T-helper 1 cell treated with Interleukin-12 subunit alpha and Interleukin-12 subunit beta and Interleukin-4 antibody, amounts not matched to agents 30 μg/mL and 1 μg/mL, for 36 hours (primary cell): ENCODE measurements around the gene TTLL8.

Source experiments
- H3K27ac Mint-ChIP-seq: one replicate; pipeline ENCODE4 v1.8.0; 2021; ENCODE audit warnings: mild to moderate bottlenecking, mixed read lengths
- H3K27me3 Mint-ChIP-seq: one replicate; pipeline ENCODE4 v1.8.0; 2021; ENCODE audit warnings: low read depth, mixed read lengths
- H3K36me3 Mint-ChIP-seq: one replicate; pipeline ENCODE4 v1.8.0; 2021; ENCODE audit warnings: low read depth, mixed read lengths
- H3K4me1 Mint-ChIP-seq: one replicate; pipeline ENCODE4 v1.8.0; 2021; ENCODE audit warnings: low read depth, mixed read lengths
- H3K4me3 Mint-ChIP-seq: one replicate; pipeline ENCODE4 v1.8.0; 2021; ENCODE audit warnings: mild to moderate bottlenecking, moderate library complexity, mixed read lengths
- H3K9me3 Mint-ChIP-seq: one replicate; pipeline ENCODE4 v1.8.0; 2021; ENCODE audit warnings: mixed read lengths

Gene TTLL8

DNA sequence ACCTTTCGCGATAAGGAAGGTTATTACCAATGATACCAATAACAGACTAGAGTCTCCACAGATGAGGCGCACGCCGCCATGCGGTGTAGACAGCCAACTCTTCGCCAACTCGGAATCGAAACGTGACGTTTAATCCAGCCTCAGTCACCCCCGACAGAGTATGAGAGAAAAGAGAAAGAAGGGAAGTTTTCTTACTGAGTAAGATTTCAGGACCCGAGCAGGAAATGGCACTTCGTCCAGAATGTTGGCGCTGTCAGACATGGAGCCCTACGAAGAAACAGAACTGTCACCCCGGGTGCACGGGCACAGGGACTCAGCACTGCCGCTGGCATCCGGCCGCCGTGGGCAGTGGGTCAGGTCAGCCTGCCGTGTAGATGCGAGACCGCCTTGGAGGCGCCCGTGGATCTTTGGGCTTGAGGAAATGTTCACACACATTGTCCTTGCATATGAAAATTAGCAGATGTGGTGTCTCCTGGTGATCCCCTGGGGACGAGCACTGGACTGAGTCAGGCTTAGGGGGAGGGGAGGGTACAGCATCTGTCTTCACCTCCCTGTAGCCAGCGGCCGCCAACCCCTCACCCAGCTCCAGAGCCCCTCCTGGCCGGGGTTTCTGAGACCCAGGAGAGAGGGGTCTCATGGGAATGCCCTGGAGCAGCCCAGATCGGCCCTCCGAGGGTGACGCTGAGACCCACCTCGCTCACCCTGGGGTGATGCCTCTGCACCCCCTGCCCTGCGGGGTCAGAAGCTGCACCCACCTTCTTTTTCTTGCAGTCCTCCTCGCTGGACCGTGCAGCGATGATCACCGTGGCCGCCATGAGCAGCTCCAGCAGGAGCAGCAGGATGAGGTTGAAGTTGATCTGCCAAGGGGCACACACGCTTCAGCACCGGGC, 18.8 kb upstream of the TTLL8 start:
- no peaks in the 10 kb centered on the region for H3K4me1 Mint-ChIP-seq
- H3K36me3 Mint-ChIP-seq = no peaks in the 10 kb centered on the region
- H3K27ac Mint-ChIP-seq = no peak overlapping the region
- H3K9me3 Mint-ChIP-seq = no peaks in the 10 kb centered on the region
- H3K27me3 Mint-ChIP-seq = no peaks in the 10 kb centered on the region
- no peak overlapping the region for H3K4me3 Mint-ChIP-seq

DNA sequence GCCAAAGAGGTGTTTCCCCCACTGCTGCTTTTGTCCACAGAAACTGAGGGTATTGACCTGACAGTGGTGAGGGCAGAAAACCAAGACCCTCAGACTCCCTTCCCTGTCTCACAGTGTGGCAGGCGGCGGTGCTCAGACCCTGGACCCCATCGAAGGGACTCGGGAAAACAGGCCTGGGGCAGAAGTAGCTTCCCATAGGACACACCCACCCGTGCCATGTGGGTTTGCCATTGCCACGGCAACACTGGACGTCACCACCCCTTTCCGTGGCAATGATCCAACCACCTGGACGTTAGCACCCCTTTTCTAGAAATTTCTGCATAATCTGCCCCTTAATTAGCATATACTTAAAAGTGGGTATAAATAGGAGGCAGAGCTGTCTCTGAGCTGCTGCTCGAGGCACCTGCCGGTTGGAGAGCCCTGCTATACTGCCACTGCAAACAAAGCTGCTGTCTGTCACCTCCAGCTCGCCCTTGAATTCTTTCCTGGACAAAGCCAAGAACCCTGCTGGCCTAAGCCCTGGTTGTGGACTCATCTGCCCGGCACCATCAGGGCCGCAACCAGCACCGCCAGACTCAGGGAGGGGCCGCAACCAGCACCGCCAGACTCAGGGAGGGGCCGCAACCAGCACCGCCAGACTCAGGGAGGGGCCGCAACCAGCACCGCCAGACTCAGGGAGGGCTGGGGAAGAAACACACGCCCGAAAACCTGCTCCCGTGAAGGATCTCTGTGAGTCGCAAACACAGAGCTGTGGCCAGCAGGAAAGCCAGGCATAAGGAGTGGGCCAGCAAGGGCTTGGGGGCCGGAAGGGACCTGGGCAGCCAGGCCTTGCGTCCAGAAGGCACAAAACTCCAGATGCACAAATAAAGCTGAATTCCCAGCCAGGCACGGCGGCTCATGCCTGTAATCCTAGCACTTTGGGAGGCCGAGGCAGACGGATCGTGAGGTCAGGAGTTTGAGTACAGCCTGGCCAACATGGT, 16.7 kb upstream of the TTLL8 start:
- no peaks in the 10 kb centered on the region for H3K27me3 Mint-ChIP-seq
- H3K4me1 Mint-ChIP-seq = no peaks in the 10 kb centered on the region
- H3K27ac Mint-ChIP-seq = no peak overlapping the region
- no peaks in the 10 kb centered on the region for H3K9me3 Mint-ChIP-seq
- H3K4me3 Mint-ChIP-seq = no peak overlapping the region
- no peaks in the 10 kb centered on the region for H3K36me3 Mint-ChIP-seq

DNA sequence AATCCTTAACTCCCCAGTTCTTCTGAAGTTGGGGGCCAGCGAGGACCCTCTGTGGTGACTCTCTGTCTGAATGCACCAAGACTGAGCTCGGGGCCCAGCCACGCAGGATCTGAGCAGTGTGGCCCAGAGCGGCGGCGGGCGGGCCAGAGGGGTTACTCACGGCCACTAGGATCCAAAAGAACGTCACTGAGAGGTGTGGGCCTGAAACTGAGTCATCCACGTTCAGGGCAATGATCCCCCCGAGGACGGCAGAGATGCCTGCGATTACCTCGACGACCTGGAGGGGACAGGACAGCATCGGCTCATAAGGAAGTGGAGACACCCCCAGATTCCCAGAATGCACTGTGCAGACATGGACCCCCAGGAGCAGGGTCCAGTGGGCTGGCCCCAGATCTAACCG, 16.0 kb upstream of the TTLL8 start:
- no peaks in the 10 kb centered on the region for H3K9me3 Mint-ChIP-seq
- H3K27ac Mint-ChIP-seq = no peak overlapping the region
- H3K27me3 Mint-ChIP-seq = no peaks in the 10 kb centered on the region
- no peak overlapping the region for H3K4me3 Mint-ChIP-seq
- H3K36me3 Mint-ChIP-seq = no peaks in the 10 kb centered on the region
- no peaks in the 10 kb centered on the region for H3K4me1 Mint-ChIP-seq

DNA sequence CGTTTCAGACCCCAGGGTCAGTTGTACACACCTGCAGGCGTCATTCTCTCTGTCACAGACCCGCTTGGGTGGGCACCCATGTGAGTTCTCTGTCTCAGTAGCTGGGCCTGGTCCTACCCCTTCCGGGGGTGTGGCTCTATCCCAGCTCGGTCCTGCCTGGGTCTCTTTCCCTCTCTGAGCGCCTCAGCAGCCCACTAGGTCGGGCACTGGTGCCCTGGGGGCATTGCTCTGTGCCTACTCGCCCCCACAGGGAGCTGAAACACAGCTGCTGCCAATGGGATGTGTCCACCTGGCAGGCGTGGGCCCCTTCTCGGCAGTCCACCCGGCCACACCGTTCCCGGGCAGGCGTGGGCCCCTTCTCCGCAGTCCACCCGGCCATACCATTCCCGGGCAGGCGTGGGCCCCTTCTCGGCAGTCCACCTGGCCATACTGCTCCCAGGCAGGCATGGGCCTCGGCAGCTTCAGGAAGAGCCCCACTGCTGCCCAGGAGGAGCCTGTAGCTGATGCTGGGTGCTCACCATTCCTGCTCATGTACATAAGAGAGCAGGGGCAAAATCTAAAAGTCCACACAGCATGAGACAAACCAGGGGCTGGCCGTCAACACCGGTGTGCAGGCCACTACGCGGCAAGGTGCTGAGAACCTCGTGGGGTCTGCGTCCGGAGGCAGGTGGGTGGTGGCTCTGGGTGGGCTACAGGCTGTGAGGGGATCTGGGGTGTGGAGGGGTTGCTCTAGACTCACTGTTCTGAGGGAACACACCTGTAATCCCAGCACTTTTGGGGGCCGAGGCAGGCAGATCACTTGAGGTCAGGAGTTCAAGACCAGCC, 14.8 kb upstream of the TTLL8 start:
- Mint-ChIP-seq H3K4me1 (no peaks in the 10 kb centered on the region), H3K27me3 (no peaks in the 10 kb centered on the region), H3K36me3 (no peaks in the 10 kb centered on the region), H3K9me3 (no peaks in the 10 kb centered on the region), H3K27ac (no peak overlapping the region), H3K4me3 (no peak overlapping the region)

DNA sequence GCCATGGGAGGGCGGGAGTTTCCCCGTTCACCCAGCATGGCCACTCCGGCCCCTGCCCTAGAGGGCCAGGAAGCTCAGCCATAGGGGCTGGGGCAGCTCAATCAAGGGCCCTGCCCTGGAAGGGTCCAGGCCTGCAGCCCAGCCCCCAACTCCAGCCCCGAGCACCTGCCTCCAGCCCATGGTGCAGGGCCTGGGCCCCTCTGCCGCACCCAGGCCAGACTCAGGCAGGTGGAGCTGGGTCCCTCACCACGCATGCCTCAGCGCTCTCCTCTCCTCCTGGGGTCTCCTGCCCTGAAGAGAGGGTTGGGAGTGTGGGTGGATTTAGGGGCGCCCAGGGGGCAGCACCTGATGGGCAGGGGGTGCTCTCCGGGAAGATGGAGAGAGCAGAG, 14.1 kb upstream of the TTLL8 start:
- no peaks in the 10 kb centered on the region for H3K27me3 Mint-ChIP-seq
- no peak overlapping the region for H3K4me3 Mint-ChIP-seq
- H3K27ac Mint-ChIP-seq = no peak overlapping the region
- H3K36me3 Mint-ChIP-seq = no peaks in the 10 kb centered on the region
- H3K9me3 Mint-ChIP-seq = no peaks in the 10 kb centered on the region
- no peaks in the 10 kb centered on the region for H3K4me1 Mint-ChIP-seq

DNA sequence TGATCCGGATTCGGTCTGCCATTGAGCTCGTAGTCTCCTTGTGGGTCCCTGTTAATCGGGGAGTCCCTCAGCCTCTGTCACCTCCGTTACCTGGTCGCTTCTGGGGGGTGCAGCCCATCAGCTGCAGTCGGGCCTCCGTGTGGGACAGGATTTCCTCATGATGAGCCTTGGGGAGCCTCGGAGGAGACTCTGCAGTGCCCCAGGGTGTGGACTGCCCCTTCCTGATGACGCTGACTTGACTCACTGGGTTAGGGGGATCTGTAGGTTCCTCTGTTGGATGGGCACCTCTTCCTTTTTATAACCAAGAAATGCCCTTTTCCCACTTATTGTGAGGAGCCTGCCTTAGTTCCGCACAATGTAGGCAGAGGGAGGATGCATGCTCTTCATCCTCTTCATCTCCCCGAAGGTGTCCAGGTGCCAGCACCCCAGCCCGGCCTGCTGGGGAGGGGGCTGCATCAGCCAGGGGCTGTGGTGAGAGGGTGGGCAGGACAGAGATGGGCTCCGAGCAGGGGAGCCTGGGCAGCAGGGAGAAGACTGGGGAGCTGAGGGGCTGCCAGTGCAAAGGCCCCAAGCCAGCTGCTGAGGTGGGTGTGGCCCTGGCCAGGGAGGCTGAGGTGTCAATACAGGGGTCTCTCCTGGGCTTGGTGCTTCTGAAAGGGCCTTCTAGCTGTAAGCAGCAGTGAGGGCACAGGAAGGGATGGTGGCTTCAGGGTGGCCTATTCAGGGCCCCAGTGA, 13.5 kb upstream of the TTLL8 start:
- Mint-ChIP-seq H3K4me1 (no peaks in the 10 kb centered on the region), H3K4me3 (no peak overlapping the region), H3K27ac (no peak overlapping the region), H3K9me3 (no peaks in the 10 kb centered on the region), H3K27me3 (no peaks in the 10 kb centered on the region), H3K36me3 (no peaks in the 10 kb centered on the region)

DNA sequence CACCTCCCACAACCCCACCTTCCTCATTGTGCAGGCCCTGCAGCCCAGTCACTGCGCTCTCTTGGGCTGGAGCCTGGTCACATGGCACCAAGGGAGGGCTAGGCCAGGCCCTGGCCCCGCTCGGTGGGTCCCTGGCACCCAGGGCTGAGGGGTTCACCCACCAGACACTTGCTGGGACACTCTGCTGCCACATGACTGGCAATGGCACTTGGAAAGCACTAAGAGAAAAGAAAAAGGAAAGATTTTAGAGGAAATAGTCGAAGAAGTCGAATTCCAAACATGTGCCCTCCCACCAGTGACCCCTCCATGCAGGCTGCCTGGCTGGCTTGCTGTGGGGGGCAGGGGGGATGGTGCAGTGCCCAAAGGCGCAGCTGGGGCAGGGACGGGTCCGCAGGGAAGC, 12.3 kb upstream of the TTLL8 start:
- Mint-ChIP-seq H3K27ac (no peak overlapping the region), H3K4me3 (no peak overlapping the region), H3K27me3 (no peaks in the 10 kb centered on the region), H3K9me3 (no peaks in the 10 kb centered on the region), H3K36me3 (no peaks in the 10 kb centered on the region), H3K4me1 (no peaks in the 10 kb centered on the region)

DNA sequence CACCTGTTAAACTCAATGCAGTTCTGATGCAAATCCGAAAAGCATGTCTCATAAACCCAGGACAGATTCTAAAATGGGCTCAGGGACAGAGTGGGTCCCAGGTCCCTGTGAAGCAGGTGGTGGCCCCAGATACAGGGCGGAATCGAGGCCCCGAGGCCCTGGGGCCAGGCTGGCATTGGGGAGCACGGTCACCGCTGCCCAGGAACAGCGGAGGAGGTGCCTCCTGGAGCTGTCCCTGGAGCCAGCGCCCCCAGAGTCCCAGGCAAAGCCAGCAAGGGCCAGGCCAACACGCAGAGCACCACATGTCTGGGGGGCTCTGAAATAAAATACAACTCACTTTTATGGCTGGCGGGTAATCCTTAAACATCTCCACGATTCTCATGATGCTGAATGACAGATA, 10.0 kb upstream of the TTLL8 start:
- H3K27ac Mint-ChIP-seq = no peak overlapping the region
- no peaks in the 10 kb centered on the region for H3K4me1 Mint-ChIP-seq
- no peaks in the 10 kb centered on the region for H3K36me3 Mint-ChIP-seq
- H3K9me3 Mint-ChIP-seq = no peaks in the 10 kb centered on the region
- H3K4me3 Mint-ChIP-seq = no peak overlapping the region
- H3K27me3 Mint-ChIP-seq = no peaks in the 10 kb centered on the region

DNA sequence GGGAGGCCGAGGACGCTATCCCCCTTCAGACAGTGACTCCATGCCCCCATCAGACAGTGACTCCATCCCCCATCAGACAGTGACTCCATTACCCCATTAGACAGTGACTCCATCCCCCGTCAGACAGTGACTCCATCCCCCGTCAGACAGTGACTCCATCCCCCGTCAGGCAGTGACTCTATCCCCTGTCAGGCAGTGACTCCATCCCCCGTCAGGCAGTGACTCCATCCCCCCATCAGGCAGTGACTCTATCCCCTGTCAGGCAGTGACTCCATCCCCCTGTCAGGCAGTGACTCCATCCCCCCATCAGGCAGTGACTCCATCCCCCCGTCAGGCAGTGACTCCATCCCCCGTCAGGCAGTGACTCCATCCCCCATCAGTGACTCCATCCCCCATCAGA, 9.1 kb upstream of the TTLL8 start:
- Mint-ChIP-seq H3K4me3 (no peak overlapping the region), H3K36me3 (no peaks in the 10 kb centered on the region), H3K27ac (no peak overlapping the region), H3K9me3 (no peaks in the 10 kb centered on the region), H3K27me3 (no peaks in the 10 kb centered on the region), H3K4me1 (no peaks in the 10 kb centered on the region)

DNA sequence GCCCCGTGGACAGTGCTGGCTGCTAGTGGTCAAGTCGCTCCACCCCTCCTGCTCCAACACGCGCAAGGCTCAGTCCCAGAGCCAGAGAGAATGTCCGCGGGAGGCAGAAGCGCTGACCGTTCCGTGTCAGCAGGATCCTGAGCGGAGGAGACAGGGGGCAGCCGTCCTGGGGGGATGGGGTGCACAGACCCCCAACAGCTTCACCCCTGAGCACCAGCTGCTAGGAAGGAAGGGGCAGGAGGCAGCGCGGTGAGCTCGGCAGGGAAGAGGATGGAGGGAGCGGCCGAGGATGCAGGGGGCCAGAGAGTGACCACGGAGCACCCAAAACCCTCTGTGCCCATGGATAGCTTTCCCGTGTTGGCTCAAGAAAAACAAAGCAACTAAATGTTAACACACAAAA, 6.4 kb upstream of the TTLL8 start:
- no peaks in the 10 kb centered on the region for H3K4me1 Mint-ChIP-seq
- no peaks in the 10 kb centered on the region for H3K36me3 Mint-ChIP-seq
- H3K27me3 Mint-ChIP-seq = peaks cover 6% of the 10 kb centered on the region
- no peak overlapping the region for H3K27ac Mint-ChIP-seq
- no peak overlapping the region for H3K4me3 Mint-ChIP-seq
- no peaks in the 10 kb centered on the region for H3K9me3 Mint-ChIP-seq

DNA sequence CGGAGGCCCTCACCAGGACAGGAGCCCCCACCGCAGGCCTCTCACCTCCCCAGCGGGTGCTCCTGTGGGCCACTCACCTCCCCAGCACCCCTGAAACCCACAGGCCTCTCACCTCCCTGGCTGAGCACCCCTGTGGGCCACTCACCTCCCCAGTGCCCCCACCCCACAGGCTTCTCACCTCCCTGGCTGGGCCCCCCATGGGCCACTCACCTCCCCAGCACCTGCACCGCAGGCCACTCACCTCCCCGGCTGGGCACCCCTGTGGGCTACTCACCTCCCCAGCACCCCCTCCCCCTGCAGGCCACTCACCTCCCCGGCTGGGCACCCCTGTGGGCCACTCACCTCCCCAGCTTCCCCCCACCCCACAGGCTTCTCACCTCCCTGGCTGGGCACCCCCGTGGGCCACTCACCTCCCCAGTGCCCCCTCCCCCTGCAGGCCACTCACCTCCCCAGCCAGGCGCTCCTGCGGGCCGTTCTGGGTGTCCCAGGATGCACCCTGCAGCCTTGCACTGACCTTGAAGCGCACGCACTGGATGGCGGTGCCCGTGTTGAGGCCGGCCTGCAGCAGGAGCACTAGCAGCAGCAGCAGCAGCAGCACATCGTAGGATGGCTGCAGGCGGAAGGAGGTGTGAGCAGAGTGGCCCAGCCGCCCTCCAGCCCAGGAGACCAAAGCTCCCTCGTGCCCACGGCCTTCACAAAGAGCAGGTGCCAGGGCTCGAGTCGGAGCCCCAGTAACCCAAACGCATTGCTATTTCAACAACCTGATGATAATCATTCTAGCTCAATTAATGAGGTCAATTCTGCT, 5.7 kb upstream of the TTLL8 start:
- peaks cover 13% of the 10 kb centered on the region for H3K27me3 Mint-ChIP-seq
- H3K9me3 Mint-ChIP-seq = no peaks in the 10 kb centered on the region
- no peak overlapping the region for H3K27ac Mint-ChIP-seq
- no peak overlapping the region for H3K4me3 Mint-ChIP-seq
- no peaks in the 10 kb centered on the region for H3K36me3 Mint-ChIP-seq
- no peaks in the 10 kb centered on the region for H3K4me1 Mint-ChIP-seq

DNA sequence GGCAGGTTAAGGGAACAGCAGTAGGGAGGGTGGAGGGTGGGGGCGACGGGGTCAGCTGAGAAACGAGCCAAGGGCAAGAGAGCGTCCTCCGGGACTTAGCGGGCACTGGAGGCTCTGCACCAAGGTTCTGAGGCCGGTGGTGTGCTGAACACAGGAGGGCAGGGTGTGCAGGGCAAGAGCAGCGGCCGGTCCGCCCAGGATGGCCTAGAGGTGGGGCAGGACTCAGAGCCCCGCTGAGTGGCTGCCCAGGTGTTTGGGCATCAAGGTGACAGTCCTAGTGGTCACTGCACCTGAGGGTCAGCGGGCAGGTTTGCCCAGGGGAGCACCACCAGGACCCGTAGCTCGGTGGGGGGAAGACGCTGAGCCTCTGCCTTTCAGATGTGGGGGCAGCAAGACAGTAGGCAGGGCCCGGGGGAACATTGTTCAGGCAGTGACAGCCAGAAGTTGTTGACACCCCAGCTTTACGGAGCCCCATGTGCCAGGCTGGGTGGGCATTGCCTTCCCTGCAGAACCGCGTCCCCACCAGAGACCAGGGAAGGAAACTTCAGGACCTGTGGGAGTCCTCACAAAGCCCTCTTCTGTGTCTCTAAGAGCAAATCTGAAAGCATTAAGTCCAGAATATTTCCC, 4.5 kb upstream of the TTLL8 start:
- no peaks in the 10 kb centered on the region for H3K9me3 Mint-ChIP-seq
- peaks cover 15% of the 10 kb centered on the region for H3K27me3 Mint-ChIP-seq

DNA sequence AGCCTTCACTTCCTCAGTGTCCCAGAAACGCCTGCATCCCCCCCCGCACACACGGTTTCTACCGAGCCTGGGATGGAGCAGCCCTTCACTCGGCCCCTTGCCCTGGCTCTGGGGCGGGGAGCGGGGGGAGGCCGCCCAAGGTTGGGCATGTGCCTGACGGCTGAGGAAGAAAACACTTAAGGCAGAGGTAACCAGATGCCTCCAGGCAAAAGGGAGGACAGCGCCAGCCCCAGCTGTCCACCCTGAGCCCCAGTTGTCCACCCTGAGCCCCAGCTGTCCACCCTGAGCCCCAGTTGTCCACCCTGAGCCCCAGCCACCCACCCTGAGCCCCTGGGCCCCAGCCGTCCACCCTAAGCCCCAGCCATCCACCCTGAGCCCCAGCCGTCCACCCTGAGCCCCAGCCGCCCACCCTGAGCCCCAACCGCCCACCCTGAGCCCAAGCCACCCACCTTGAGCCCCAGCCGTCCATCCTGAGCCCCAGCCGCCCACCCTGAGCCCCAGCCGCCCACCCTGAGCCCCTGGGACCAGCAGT, 3.8 kb upstream of the TTLL8 start:
- Mint-ChIP-seq H3K36me3 (no peaks in the 10 kb centered on the region), H3K9me3 (no peaks in the 10 kb centered on the region), H3K4me3 (no peak overlapping the region), H3K4me1 (no peaks in the 10 kb centered on the region), H3K27me3 (peaks cover 19% of the 10 kb centered on the region), H3K27ac (no peak overlapping the region)

More for the DNA sequence above, 4.5 kb upstream of the TTLL8 start:
- H3K27ac Mint-ChIP-seq = no peak overlapping the region
- no peaks in the 10 kb centered on the region for H3K4me1 Mint-ChIP-seq
- no peak overlapping the region for H3K4me3 Mint-ChIP-seq
- no peaks in the 10 kb centered on the region for H3K36me3 Mint-ChIP-seq
